Activated CD4-positive, alpha-beta memory T cell treated with anti-CD3 and anti-CD28 coated beads for 36 hours (primary cell): Measurements from ENCODE around the gene PANX1. TPM values are rescaled to one million over a fixed set of nuclear protein-coding genes. Genes with fewer than 3 reads are reported as not detected.

Experiments
- CTCF ChIA-PET: fragments of 350-600 bp; sonication (Branson Sonifier 250); formaldehyde crosslinking; loops from one replicate; lab custom pipeline; 2021; ENCODE audit warnings: antibody characterized with exemption, inconsistent platforms; lab: Charles Lee
- POLR2A ChIA-PET: fragments of 350-600 bp; sonication (Branson Sonifier 250); formaldehyde crosslinking; loops from one replicate; lab custom pipeline; 2021; ENCODE audit warnings: antibody characterized with exemption; lab: Charles Lee
- DNase-seq: peaks from one replicate; pipeline ENCODE4 v3.0.0-alpha.2; 2020
- H3K27ac Mint-ChIP-seq: one replicate; pipeline ENCODE4 v1.8.0; 2021; ENCODE audit warnings: mixed read lengths
- H3K27me3 Mint-ChIP-seq: one replicate; pipeline ENCODE4 v1.8.0; 2021; ENCODE audit warnings: mixed read lengths
- H3K36me3 Mint-ChIP-seq: one replicate; pipeline ENCODE4 v1.8.0; 2021; ENCODE audit warnings: mixed read lengths
- H3K4me1 Mint-ChIP-seq: one replicate; pipeline ENCODE4 v1.8.0; 2021; ENCODE audit warnings: low read depth, mixed read lengths
- H3K4me3 Mint-ChIP-seq: one replicate; pipeline ENCODE4 v1.8.0; 2021; ENCODE audit warnings: mild to moderate bottlenecking, mixed read lengths
- H3K9me3 Mint-ChIP-seq: one replicate; pipeline ENCODE4 v1.8.0; 2021; ENCODE audit warnings: mixed read lengths
- intact Hi-C: fragments of 100-400 bp; cut with micrococcal nuclease; formaldehyde crosslinking; loops from one replicate; pipeline ENCODE4 v1.15.1; 2023
- total RNA-seq, 2 experiments: library from RNA; stranded (reverse); gene quantifications; one replicate each; pipeline ENCODE4 v1.2.3, GENCODE V29; 2021

Gene PANX1
- total RNA-seq, 2 experiments from 2014 or later, result 11.4 to 11.7 TPM

- no peaks in the 10 kb centered on the region for H3K36me3 Mint-ChIP-seq
- DNase-seq, result no peak
- H3K27me3 Mint-ChIP-seq, result peaks cover 3% of the 10 kb centered on the region
- ChIA-PET POLR2A (no interaction called here), CTCF (no interaction called here)
- no peak overlapping the region for H3K27ac Mint-ChIP-seq
- H3K4me3 Mint-ChIP-seq, result no peak overlapping the region
- H3K9me3 Mint-ChIP-seq, result peaks cover 5% of the 10 kb centered on the region
- intact Hi-C loops, result no loop called here
- H3K4me1 Mint-ChIP-seq, result no peaks in the 10 kb centered on the region
Measured at GRCh38 chr11:94194712-94195111, 66.1 kb downstream of the PANX1 start.

GRCh38 chr11:94196363-94196762 is 67.7 kb downstream of the PANX1 start:
- POLR2A ChIA-PET, result no interaction called here

GRCh38 chr11:94198718-94199117 is 70.1 kb downstream of the PANX1 start:
- intact Hi-C loops, result no loop called here
- CTCF ChIA-PET, result no interaction called here
- no peaks in the 10 kb centered on the region for H3K4me1 Mint-ChIP-seq

More at GRCh38 chr11:94196363-94196762, 67.7 kb downstream of the PANX1 start:
- no peaks in the 10 kb centered on the region for H3K36me3 Mint-ChIP-seq
- no peak overlapping the region for H3K4me3 Mint-ChIP-seq
- peaks cover 3% of the 10 kb centered on the region for H3K27me3 Mint-ChIP-seq
- H3K9me3 Mint-ChIP-seq, result no peaks in the 10 kb centered on the region
- DNase-seq, result no peak
- no peaks in the 10 kb centered on the region for H3K4me1 Mint-ChIP-seq
- intact Hi-C loops, result no loop called here
- no peak overlapping the region for H3K27ac Mint-ChIP-seq
- CTCF ChIA-PET, result no interaction called here

GRCh38 chr11:94199136-94200130 is 70.8 kb downstream of the PANX1 start:
- Mint-ChIP-seq H3K27me3 (peaks cover 3% of the 10 kb centered on the region), H3K4me1 (no peaks in the 10 kb centered on the region), H3K27ac (no peak overlapping the region), H3K36me3 (no peaks in the 10 kb centered on the region), H3K4me3 (no peak overlapping the region), H3K9me3 (no peaks in the 10 kb centered on the region)
- no peak for DNase-seq
- intact Hi-C loops, result no loop called here
- ChIA-PET CTCF (no interaction called here), POLR2A (no interaction called here)

More at GRCh38 chr11:94198718-94199117, 70.1 kb downstream of the PANX1 start:
- H3K9me3 Mint-ChIP-seq, result no peaks in the 10 kb centered on the region
- H3K4me3 Mint-ChIP-seq, result no peak overlapping the region
- no peaks in the 10 kb centered on the region for H3K36me3 Mint-ChIP-seq
- H3K27ac Mint-ChIP-seq, result no peak overlapping the region
- POLR2A ChIA-PET, result no interaction called here
- peaks cover 3% of the 10 kb centered on the region for H3K27me3 Mint-ChIP-seq
- no peak for DNase-seq

GRCh38 chr11:94201004-94201465 is 72.4 kb downstream of the PANX1 start:
- intact Hi-C loops, result no loop called here
- Mint-ChIP-seq H3K4me1 (no peaks in the 10 kb centered on the region), H3K27ac (no peak overlapping the region), H3K36me3 (no peaks in the 10 kb centered on the region), H3K9me3 (no peaks in the 10 kb centered on the region), H3K27me3 (peaks cover 3% of the 10 kb centered on the region), H3K4me3 (no peak overlapping the region)
- ChIA-PET CTCF (no interaction called here), POLR2A (no interaction called here)
- no peak for DNase-seq

- ChIA-PET CTCF (no interaction called here), POLR2A (no interaction called here)
- Mint-ChIP-seq H3K27me3 (peaks cover 6% of the 10 kb centered on the region), H3K4me1 (no peaks in the 10 kb centered on the region), H3K4me3 (no peak overlapping the region), H3K9me3 (no peaks in the 10 kb centered on the region), H3K27ac (no peak overlapping the region), H3K36me3 (no peaks in the 10 kb centered on the region)
- intact Hi-C loops, result no loop called here
- no peak for DNase-seq
Measured at GRCh38 chr11:94203070-94203469, 74.4 kb downstream of the PANX1 start.

- Mint-ChIP-seq H3K27me3 (peaks cover 3% of the 10 kb centered on the region), H3K9me3 (no peaks in the 10 kb centered on the region), H3K27ac (no peak overlapping the region), H3K4me1 (no peaks in the 10 kb centered on the region), H3K4me3 (no peak overlapping the region), H3K36me3 (no peaks in the 10 kb centered on the region)
- intact Hi-C loops, result no loop called here
- ChIA-PET POLR2A (no interaction called here), CTCF (no interaction called here)
- no peak for DNase-seq
Measured at GRCh38 chr11:94211261-94211830, 82.7 kb downstream of the PANX1 start.

- POLR2A ChIA-PET, result no interaction called here
- no peaks in the 10 kb centered on the region for H3K36me3 Mint-ChIP-seq
- CTCF ChIA-PET, result no interaction called here
- no peak overlapping the region for H3K27ac Mint-ChIP-seq
- H3K4me3 Mint-ChIP-seq, result no peak overlapping the region
- H3K4me1 Mint-ChIP-seq, result no peaks in the 10 kb centered on the region
- H3K27me3 Mint-ChIP-seq, result no peaks in the 10 kb centered on the region
- H3K9me3 Mint-ChIP-seq, result peaks cover under 1% of the 10 kb centered on the region
- intact Hi-C loops, result no loop called here
- no peak for DNase-seq
Measured at GRCh38 chr11:94212898-94213297, 84.3 kb downstream of the PANX1 start.

GRCh38 chr11:94217705-94218104 is 89.1 kb downstream of the PANX1 start:
- Mint-ChIP-seq H3K27ac (no peak overlapping the region), H3K36me3 (no peaks in the 10 kb centered on the region), H3K27me3 (no peaks in the 10 kb centered on the region), H3K4me3 (no peak overlapping the region), H3K9me3 (peaks cover 34% of the 10 kb centered on the region), H3K4me1 (no peaks in the 10 kb centered on the region)
- ChIA-PET CTCF (no interaction called here), POLR2A (no interaction called here)
- intact Hi-C loops, result no loop called here
- no peak for DNase-seq

GRCh38 chr11:94218372-94218771 is 89.7 kb downstream of the PANX1 start:
- POLR2A ChIA-PET, result no interaction called here
- H3K4me3 Mint-ChIP-seq, result no peak overlapping the region
- CTCF ChIA-PET, result no interaction called here
- H3K9me3 Mint-ChIP-seq, result peaks cover 34% of the 10 kb centered on the region
- H3K36me3 Mint-ChIP-seq, result no peaks in the 10 kb centered on the region
- no peaks in the 10 kb centered on the region for H3K27me3 Mint-ChIP-seq
- no peaks in the 10 kb centered on the region for H3K4me1 Mint-ChIP-seq
- H3K27ac Mint-ChIP-seq, result no peak overlapping the region
- intact Hi-C loops, result no loop called here
- DNase-seq, result no peak

- H3K27ac Mint-ChIP-seq, result no peak overlapping the region
- ChIA-PET CTCF (no interaction called here), POLR2A (no interaction called here)
- no peaks in the 10 kb centered on the region for H3K27me3 Mint-ChIP-seq
- no peaks in the 10 kb centered on the region for H3K4me1 Mint-ChIP-seq
- intact Hi-C loops, result no loop called here
- DNase-seq, result no peak
- H3K9me3 Mint-ChIP-seq, result peaks cover 34% of the 10 kb centered on the region
- H3K4me3 Mint-ChIP-seq, result no peak overlapping the region
- no peaks in the 10 kb centered on the region for H3K36me3 Mint-ChIP-seq
Measured at GRCh38 chr11:94219771-94220170, 91.1 kb downstream of the PANX1 start.

GRCh38 chr11:94224078-94224477 is 95.4 kb downstream of the PANX1 start:
- ChIA-PET CTCF (no interaction called here), POLR2A (no interaction called here)
- intact Hi-C loops, result no loop called here
- Mint-ChIP-seq H3K27me3 (no peaks in the 10 kb centered on the region), H3K4me3 (no peak overlapping the region), H3K27ac (no peak overlapping the region), H3K9me3 (peaks cover 24% of the 10 kb centered on the region), H3K36me3 (no peaks in the 10 kb centered on the region), H3K4me1 (no peaks in the 10 kb centered on the region)
- no peak for DNase-seq
